K562 (cell line): Measurements from ENCODE around the gene RTCA. TPM values are rescaled to one million over a fixed set of nuclear protein-coding genes. Genes with fewer than 3 reads are reported as not detected.

Experiments
- BMI1 ChIP-seq: fragments of 150-350 bp; IDR thresholded peaks from 2 replicates; pipeline ENCODE4 v1.6.1; 2014; ENCODE audit warnings: low read length
- CREB1 ChIP-seq, 2 experiments: sonication (generic) in 1 of 2; formaldehyde crosslinking in 1 of 2; IDR thresholded peaks; 2 replicates each; pipeline versions ENCODE4 v1.6.1 to v1.8.0; 2012 to 2022; ENCODE audit warnings: inconsistent platforms in 1 of 2, mild to moderate bottlenecking in 1 of 2, missing genetic modification reagents in 1 of 2, moderate library complexity in 1 of 2
- EP300 ChIP-seq: IDR thresholded peaks from 2 replicates; pipeline ENCODE4 v1.6.1; 2012; ENCODE audit warnings: low read length, improper control_type of control experiment
- GABPB1 ChIP-seq: sonication (generic); formaldehyde crosslinking; IDR thresholded peaks from 2 replicates; pipeline ENCODE4 v1.8.0; 2022; ENCODE audit warnings: mild to moderate bottlenecking, missing genetic modification reagents
- HCFC1 ChIP-seq: IDR thresholded peaks from 2 replicates; pipeline ENCODE4 v1.6.1; 2012; ENCODE audit warnings: low read depth, low read length, improper control_type of control experiment
- HNRNPLL ChIP-seq: fragments of 200-400 bp; formaldehyde crosslinking; IDR thresholded peaks from 2 replicates; pipeline ENCODE4 v1.6.1; 2017; ENCODE audit warnings: low read length, low read depth, mild to moderate bottlenecking; ENCODE audit not compliant: poor library complexity, severe bottlenecking
- PCBP1 ChIP-seq: fragments of 200-400 bp; formaldehyde crosslinking; IDR thresholded peaks from 2 replicates; pipeline ENCODE4 v1.6.1; 2018; ENCODE audit warnings: mild to moderate bottlenecking, low read depth, low read length; ENCODE audit not compliant: poor library complexity, severe bottlenecking
- PHF21A ChIP-seq: fragments of 450-650 bp; IDR thresholded peaks from 2 replicates; pipeline ENCODE4 v1.6.1; 2017; ENCODE audit warnings: low read depth, borderline replicate concordance
- POLR2H ChIP-seq: IDR thresholded peaks from 2 replicates; pipeline ENCODE4 v1.6.1; 2016; ENCODE audit warnings: missing genetic modification characterization, low read depth, mild to moderate bottlenecking, control low read depth, missing compliant biosample characterization, moderate library complexity
- RCOR1 ChIP-seq, 2 experiments: IDR thresholded peaks; 2 replicates each; pipeline ENCODE4 v1.6.1; 2012; ENCODE audit warnings: low read depth in 2 of 2, low read length in 2 of 2, borderline replicate concordance in 1 of 2, improper control_type of control experiment in 1 of 2
- SMARCB1 ChIP-seq: IDR thresholded peaks from 2 replicates; pipeline ENCODE4 v1.6.1; 2011; ENCODE audit warnings: improper control_type of control experiment, low read depth; ENCODE audit not compliant: insufficient read length
- SUPT5H ChIP-seq: fragments of 450-650 bp; IDR thresholded peaks from 2 replicates; pipeline ENCODE4 v1.6.1; 2016
- TAF7 ChIP-seq: fragments of 450-650 bp; IDR thresholded peaks from 2 replicates; pipeline ENCODE4 v1.6.1; 2016; ENCODE audit warnings: missing genetic modification characterization, missing compliant biosample characterization
- ZBED1 ChIP-seq: IDR thresholded peaks from 2 replicates; pipeline ENCODE4 v1.6.1; 2014
- ZNF12 ChIP-seq: sonication (generic); formaldehyde crosslinking; IDR thresholded peaks from 2 replicates; pipeline ENCODE4 v1.4.0; 2020; ENCODE audit warnings: mild to moderate bottlenecking, missing genetic modification reagents
- ZNF274 ChIP-seq: IDR thresholded peaks from 2 replicates; pipeline ENCODE4 v1.6.1; 2011; ENCODE audit warnings: low read depth, mild to moderate bottlenecking, low read length, moderate library complexity, borderline replicate concordance
- ZNF699 ChIP-seq: fragments of 250-450 bp; sonication (Bioruptor Pico); IDR thresholded peaks from 2 replicates; pipeline ENCODE4 v1.8.0; 2021; ENCODE audit warnings: mild to moderate bottlenecking, moderate library complexity; ENCODE audit not compliant: insufficient replicate concordance
- ZNF766 ChIP-seq: fragments of 200-800 bp; sonication (Bioruptor generic); conservative IDR thresholded peaks from 2 replicates; pipeline ENCODE4 v1.6.1; 2016; ENCODE audit warnings: missing genetic modification characterization, missing compliant biosample characterization
- polyA plus RNA-seq, 8 experiments: library from polyadenylated mRNA; depleted of rRNA in 4 of 8; stranded (reverse) in 5 of 8; unstranded in 3 of 8; fragments of >200 nt; fragmentation: Nextera tagmentation in 2 of 8; fragmentation: Illumina TruSeq in 1 of 8; extraction: Ambion mirVana in 2 of 8; extraction: Trizol in 1 of 8; gene quantifications; 2 replicates each; pipeline versions ENCODE4 v1.2.1 to v1.2.3, GENCODE V29; 2011 to 2014; ENCODE audit warnings: inconsistent platforms in 1 of 8, missing spikeins in 1 of 8
- total RNA-seq, 7 experiments: library from RNA; depleted of rRNA in 6 of 7; stranded (reverse); fragments of >200 nt in 6 of 7; fragmentation: Illumina TruSeq in 2 of 7; extraction: Trizol in 2 of 7; gene quantifications; 2 replicates each; pipeline versions ENCODE4 v1.2.1 to v1.2.3, GENCODE V29; 2011 to 2021; ENCODE audit warnings: low replicate concordance in 1 of 7
- TF ChIP-seq, protein P1 (sequence below): fragments of 450-650 bp; formaldehyde crosslinking; conservative IDR thresholded peaks from 2 replicates; pipeline ENCODE4 v1.4.0; 2022; ENCODE audit warnings: mild to moderate bottlenecking, missing genetic modification characterization
- TF ChIP-seq, protein P2 (sequence below): sonication (generic); formaldehyde crosslinking; IDR thresholded peaks from 2 replicates; pipeline ENCODE4 v1.8.1; 2023; ENCODE audit warnings: mild to moderate bottlenecking, missing genetic modification reagents
- TF ChIP-seq, protein P3 (sequence below), 2 experiments: fragments of 450-650 bp; IDR thresholded peaks; 2 replicates each; pipeline ENCODE4 v1.6.1; 2016

The RTCA gene
- total and polyA plus RNA-seq, 9 of the 15 experiments (the other 6 are each of a cell fraction or from before 2014, with no cell fraction given): 11.6 to 57.2 (median 43.2) TPM

DNA sequence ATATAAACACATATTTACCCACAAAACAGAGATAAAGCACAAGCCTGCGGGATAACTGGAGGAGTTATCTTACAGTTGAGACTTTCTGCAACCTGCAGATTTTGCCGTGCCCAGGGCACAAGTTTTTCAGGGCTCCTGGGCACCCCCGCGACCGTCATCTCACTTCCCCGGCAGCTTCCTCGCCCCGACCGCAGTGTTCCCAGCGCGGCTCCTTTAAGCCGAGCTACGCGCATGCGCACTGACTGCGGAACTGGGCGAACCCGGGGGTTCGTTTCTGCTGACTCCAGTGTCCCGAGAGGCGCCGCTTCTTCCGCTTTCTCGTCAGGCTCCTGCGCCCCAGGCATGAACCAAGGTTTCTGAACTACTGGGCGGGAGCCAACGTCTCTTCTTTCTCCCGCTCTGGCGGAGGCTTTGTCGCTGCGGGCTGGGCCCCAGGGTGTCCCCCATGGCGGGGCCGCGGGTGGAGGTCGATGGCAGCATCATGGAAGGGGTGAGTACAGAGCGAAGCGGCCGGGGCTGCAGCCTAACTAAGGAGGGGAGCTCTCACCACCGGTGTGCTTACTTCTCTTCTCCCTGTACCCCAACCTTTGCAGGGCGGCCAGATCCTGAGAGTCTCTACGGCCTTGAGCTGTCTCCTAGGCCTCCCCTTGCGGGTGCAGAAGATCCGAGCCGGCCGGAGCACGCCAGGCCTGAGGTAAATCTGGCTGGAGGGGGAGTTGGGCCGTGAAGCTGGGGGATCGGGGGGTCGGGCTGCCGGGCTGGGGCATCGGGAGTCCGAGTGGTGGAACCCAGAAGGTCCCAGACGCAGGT, at the start of gene RTCA (continued):
- no peak for TF ChIP-seq RCOR1 (IDR thresholded peaks at IDR 0.05; ENCODE audit: borderline replicate concordance in 1 of 2, low read depth in 2 of 2, low read length in 2 of 2)
- TF ChIP-seq HNRNPLL: no peak
- TF ChIP-seq, protein P1, sequence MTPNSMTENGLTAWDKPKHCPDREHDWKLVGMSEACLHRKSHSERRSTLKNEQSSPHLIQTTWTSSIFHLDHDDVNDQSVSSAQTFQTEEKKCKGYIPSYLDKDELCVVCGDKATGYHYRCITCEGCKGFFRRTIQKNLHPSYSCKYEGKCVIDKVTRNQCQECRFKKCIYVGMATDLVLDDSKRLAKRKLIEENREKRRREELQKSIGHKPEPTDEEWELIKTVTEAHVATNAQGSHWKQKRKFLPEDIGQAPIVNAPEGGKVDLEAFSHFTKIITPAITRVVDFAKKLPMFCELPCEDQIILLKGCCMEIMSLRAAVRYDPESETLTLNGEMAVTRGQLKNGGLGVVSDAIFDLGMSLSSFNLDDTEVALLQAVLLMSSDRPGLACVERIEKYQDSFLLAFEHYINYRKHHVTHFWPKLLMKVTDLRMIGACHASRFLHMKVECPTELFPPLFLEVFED: no peak
- peak; percentile 90 for TF ChIP-seq SUPT5H
- no peak for TF ChIP-seq EP300
- TF ChIP-seq PHF21A: no peak; the same call in 1 of the 2 replicates
- TF ChIP-seq ZNF274: no peak
- TF ChIP-seq ZNF699: no peak
- peak; percentile 52 for TF ChIP-seq HCFC1
- peak; percentile 55; the same call in 1 of the 2 replicates for TF ChIP-seq TAF7 (tag)
- peak; percentile 80 for TF ChIP-seq GABPB1 (CRISPR knock-in tag)
- TF ChIP-seq ZBED1: peak; percentile 8; the same call in 1 of the 2 replicates
- TF ChIP-seq POLR2H: peak; percentile 65; the same call in 1 of the 2 replicates
- no peak for TF ChIP-seq PCBP1
- TF ChIP-seq CREB1 (IDR thresholded peaks at IDR 0.05): no peak; the same call in 1 of the 2 replicates
- peak; percentile 43; the same call in 1 of the 2 replicates for TF ChIP-seq CREB1 (CRISPR knock-in tag; IDR thresholded peaks at IDR 0.05)
- TF ChIP-seq SMARCB1: no peak
- no peak for TF ChIP-seq BMI1
- peak; percentile 57; the same call in 1 of the 2 replicates for TF ChIP-seq ZNF12 (CRISPR knock-in tag)
- TF ChIP-seq, protein P2, sequence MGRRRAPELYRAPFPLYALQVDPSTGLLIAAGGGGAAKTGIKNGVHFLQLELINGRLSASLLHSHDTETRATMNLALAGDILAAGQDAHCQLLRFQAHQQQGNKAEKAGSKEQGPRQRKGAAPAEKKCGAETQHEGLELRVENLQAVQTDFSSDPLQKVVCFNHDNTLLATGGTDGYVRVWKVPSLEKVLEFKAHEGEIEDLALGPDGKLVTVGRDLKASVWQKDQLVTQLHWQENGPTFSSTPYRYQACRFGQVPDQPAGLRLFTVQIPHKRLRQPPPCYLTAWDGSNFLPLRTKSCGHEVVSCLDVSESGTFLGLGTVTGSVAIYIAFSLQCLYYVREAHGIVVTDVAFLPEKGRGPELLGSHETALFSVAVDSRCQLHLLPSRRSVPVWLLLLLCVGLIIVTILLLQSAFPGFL (CRISPR knock-in tag): 0 out of 2 replicates have a peak, but pooled peaks have one; percentile 19
- no peak for TF ChIP-seq ZNF766 (CRISPR knock-in tag)
- TF ChIP-seq, protein P3, sequence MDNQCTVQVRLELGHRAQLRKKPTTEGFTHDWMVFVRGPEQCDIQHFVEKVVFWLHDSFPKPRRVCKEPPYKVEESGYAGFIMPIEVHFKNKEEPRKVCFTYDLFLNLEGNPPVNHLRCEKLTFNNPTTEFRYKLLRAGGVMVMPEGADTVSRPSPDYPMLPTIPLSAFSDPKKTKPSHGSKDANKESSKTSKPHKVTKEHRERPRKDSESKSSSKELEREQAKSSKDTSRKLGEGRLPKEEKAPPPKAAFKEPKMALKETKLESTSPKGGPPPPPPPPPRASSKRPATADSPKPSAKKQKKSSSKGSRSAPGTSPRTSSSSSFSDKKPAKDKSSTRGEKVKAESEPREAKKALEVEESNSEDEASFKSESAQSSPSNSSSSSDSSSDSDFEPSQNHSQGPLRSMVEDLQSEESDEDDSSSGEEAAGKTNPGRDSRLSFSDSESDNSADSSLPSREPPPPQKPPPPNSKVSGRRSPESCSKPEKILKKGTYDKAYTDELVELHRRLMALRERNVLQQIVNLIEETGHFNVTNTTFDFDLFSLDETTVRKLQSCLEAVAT (IDR thresholded peaks at IDR 0.05): no peak; a peak in 1 of 4 replicates
